Epithelial cell of proximal tubule (primary cell): Measurements from ENCODE around the gene PGAP3. TPM values are rescaled to one million over a fixed set of nuclear protein-coding genes. Genes with fewer than 3 reads are reported as not detected.

Experiments
- DNase-seq: peaks from one replicate; pipeline ENCODE4 v3.0.0-alpha.2; 2011; ENCODE audit warnings: low read depth
- H3K4me3 ChIP-seq: 2 replicates; pipeline ENCODE4 v1.5.1; 2011; ENCODE audit warnings: low read depth, mild to moderate bottlenecking, low read length
- total RNA-seq: library from RNA; depleted of rRNA; stranded (reverse); fragments of >200 nt; gene quantifications from 2 replicates; pipeline ENCODE4 v1.2.3, GENCODE V29; 2015
- TF ChIP-seq, protein P1 (sequence below): conservative IDR thresholded peaks from 2 replicates; pipeline ENCODE4 v1.5.1; 2012; ENCODE audit warnings: low read depth, mild to moderate bottlenecking, low read length

The PGAP3 gene
- total RNA-seq, 1 donor from 2014 or later: 11.2 TPM

DNA sequence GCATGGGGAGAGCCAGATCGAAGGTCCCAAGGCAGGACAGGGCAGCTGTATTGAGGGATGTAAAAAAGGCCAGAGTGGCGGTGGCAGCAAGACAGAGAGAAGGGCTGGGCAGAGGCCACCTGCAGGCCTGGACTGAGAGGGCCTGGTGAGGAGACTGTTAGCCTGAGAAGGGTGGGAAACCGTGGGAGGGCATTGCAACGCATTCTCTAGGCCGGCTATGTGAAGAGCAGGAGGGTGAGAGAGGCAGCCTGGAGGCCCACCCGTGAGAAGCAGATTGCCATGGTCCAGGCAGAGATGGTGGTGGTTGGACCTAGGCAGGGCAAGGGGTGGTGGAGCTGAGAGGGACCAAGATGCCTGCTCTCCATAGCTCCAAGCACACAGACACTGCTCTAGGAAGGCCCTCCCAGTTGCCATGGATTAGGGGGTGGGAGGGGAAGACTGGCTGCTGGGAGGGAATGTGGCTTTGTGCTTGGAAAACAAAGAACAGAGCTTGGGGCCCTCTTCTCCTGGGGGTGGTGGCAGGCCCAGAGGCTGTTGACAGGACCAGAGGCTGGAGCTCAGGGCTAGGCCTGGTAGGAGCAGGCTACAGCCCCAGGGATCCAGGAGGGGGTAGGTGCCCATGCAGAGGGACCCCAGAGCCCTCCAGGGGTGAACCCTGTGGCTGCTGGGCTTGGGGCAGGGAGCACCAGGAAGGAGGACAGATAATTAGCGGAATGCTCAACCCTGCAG lies 35.1 kb downstream of the PGAP3 start:
- no peak for DNase-seq
- no peak overlapping the region for H3K4me3 ChIP-seq
- TF ChIP-seq, protein P1, sequence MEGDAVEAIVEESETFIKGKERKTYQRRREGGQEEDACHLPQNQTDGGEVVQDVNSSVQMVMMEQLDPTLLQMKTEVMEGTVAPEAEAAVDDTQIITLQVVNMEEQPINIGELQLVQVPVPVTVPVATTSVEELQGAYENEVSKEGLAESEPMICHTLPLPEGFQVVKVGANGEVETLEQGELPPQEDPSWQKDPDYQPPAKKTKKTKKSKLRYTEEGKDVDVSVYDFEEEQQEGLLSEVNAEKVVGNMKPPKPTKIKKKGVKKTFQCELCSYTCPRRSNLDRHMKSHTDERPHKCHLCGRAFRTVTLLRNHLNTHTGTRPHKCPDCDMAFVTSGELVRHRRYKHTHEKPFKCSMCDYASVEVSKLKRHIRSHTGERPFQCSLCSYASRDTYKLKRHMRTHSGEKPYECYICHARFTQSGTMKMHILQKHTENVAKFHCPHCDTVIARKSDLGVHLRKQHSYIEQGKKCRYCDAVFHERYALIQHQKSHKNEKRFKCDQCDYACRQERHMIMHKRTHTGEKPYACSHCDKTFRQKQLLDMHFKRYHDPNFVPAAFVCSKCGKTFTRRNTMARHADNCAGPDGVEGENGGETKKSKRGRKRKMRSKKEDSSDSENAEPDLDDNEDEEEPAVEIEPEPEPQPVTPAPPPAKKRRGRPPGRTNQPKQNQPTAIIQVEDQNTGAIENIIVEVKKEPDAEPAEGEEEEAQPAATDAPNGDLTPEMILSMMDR: no peak

DNA sequence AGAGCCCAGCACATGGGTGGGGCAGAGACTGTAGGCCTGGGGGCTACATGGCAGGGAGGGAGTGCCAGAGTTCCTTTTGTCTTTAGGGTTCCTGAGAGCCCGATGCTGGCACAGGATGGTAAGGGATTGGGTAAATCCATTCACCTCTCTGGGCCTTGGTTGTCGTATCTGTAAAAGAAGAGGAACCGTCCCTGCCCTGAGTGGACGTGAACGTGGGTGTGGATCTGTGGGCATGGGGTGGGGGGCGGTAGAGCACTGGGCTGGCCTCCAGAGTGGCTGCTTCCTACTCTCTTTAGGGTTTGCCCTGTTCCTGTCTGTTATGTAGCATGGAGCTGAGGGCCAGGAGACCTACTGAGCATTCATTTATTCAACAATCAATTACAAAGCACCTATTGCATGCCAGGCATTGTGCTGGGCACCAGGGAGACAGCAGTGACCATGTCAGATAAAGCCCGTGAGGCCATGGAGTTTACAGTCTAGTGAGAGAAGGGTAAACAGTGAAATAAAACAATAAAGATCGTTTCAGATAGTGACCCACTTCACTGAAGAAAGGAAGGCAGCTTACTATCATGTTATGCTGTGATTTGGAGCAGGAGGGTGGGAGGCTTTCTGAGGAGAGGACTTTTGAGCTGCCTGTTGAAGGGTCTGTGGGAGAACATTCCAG lies 35.8 kb downstream of the PGAP3 start:
- no peak for DNase-seq
- no peak overlapping the region for H3K4me3 ChIP-seq

DNA sequence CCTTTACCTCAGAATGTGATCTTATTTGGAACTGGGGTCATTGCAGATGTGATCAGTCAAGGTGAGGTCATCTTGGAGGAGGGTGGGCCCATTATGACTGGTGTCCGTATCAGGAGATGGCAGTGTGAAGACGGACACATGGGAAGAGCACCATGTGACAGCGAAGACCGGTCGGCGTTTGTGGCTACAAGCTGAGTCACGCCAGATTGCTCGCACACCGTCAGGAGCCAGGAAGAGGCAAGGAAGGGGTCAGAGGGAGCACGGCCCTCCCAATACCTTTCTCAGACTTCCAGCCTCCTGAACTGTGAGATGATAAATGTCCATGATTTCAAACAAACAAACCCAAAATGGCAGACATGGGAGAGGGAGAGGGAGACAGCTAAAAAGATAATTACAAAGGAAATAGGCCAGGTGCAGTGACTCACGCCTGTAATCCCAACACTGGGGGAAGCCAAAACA lies 37.7 kb downstream of the PGAP3 start:
- H3K4me3 ChIP-seq: no peak overlapping the region
- TF ChIP-seq, protein P1: no peak
- no peak for DNase-seq

More for the DNA sequence above, 35.8 kb downstream of the PGAP3 start:
- TF ChIP-seq, protein P1: no peak

DNA sequence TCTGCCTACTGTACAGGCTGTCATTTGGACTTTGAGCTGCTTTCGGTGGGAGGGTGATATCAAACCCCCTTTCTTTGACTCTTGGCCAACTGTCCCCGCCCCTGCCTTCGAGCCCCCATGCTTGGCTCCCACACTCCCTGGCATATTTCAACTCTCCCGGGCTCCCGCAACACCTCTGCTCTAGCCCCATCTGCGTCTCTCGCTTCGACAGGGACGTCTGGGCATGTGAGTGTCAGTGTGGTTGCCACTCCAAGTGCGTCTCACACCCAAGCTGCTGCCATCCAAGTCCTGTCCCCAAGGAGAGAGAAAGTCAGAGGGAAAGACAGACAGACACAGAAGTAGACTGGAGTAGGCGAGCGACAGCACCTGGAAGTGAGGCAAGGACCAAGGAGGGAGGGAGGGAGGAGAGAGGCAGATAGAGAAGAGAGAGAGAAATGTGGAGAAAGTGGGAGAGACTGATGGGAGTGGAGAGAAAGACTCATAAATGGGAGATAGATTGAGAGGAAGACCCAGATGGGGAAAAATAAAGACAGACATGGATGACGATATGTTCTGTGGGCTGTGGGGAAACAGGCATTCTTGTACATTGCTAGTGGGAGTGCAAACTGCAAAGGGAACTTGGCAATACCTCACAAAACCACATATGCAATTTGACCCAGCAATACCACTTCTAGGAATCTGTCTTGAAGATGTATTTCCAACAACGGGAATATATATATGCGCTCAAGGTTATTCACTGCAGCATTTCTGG lies 39.1 kb downstream of the PGAP3 start:
- no peak for DNase-seq
- TF ChIP-seq, protein P1: no peak
- H3K4me3 ChIP-seq: no peak overlapping the region

DNA sequence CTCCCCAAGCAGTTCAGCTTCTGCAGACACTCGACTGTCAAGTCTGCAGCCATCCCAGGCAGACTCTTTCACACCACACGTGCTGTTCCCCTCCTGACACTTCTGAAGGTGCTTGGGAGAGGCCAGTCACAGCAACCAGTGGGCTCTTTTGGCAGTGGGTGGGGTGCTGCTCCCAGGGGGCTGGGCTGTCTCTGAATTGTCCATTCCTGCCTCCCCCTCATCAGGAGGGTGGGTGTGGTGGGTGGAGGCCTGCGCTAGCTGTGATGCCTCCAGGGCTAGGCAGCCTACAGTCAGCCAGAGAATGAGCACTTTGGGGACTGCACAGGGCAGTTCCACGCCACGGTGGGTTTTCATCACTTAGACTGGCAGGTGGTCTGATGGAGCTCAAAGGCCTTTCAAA lies 40.6 kb downstream of the PGAP3 start:
- H3K4me3 ChIP-seq: no peak overlapping the region
- TF ChIP-seq, protein P1: no peak
- no peak for DNase-seq

DNA sequence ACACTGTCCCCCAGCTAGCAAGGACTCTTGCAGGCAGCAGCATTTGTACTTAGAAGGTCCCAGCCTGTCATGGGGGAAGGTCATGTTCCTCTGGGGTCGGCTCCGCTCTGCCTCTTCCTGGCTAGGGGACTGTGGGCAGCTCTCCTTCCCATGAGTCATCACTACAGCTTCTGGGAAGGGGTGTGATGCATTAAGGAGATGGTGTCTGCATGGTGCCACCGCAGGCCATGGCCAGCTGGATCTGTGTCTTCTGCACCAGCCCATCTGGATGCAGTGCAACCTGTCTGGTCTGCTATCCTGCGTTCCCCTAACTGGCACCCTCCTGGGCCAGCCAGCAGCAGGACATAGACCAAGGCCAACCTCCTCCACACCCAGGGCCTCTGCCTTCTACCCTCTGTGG lies 44.6 kb downstream of the PGAP3 start:
- H3K4me3 ChIP-seq: no peak overlapping the region
- TF ChIP-seq, protein P1: no peak
- DNase-seq: no peak
